NCI-H446 treated with DMSO at 0.1 percent for 48 hours (cell line): ENCODE results near the gene ELP2.
A peak's percentile ranks its signal among the peaks of the same experiment; 100 is the strongest.
"Not testable (repeated sequence)": the region's sequence is repeated elsewhere in the genome, so short reads cannot be mapped to it uniquely, and the experiment has no call there.

Experiments used
- DNase-seq: peaks from one replicate; lab custom pipeline; 2025; lab: John Stamatoyannopoulos, UW

Gene ELP2

GRCh38 chr18:36129300-36130038, at the start of gene ELP2, which contains the start of gene SLC39A6:
ELP2 (plus strand) TSS chr18:36129899; CDS start chr18:36129934, 35 bp downstream.
SLC39A6 (minus strand) TSS chr18:36129340; CDS start chr18:36127007, 2,333 bp downstream.
- DNase-seq, result peak; percentile 81

- DNase-seq, result not testable (repeated sequence)
These were observed 48.6 kb upstream of the ELP2 start for GRCh38 chr18:36081118-36081517.

GRCh38 chr18:36083729-36084128, 46.0 kb upstream of the ELP2 start:
- no peak for DNase-seq

- DNase-seq, result no peak
These were observed 44.5 kb upstream of the ELP2 start for GRCh38 chr18:36085195-36085594.

GRCh38 chr18:36086186-36086585, 43.5 kb upstream of the ELP2 start:
- no peak for DNase-seq

- no peak for DNase-seq
These were observed 41.4 kb upstream of the ELP2 start for GRCh38 chr18:36088256-36088655.

GRCh38 chr18:36089001-36089400, 40.7 kb upstream of the ELP2 start:
- DNase-seq, result no peak

- not testable (repeated sequence) for DNase-seq
These were observed 37.6 kb upstream of the ELP2 start for GRCh38 chr18:36092116-36092515.

GRCh38 chr18:36094431-36094830, 35.3 kb upstream of the ELP2 start:
- DNase-seq, result no peak

- peak; percentile 4 for DNase-seq
These were observed 33.7 kb upstream of the ELP2 start for GRCh38 chr18:36095936-36096519.

- DNase-seq, result no peak
These were observed 32.7 kb upstream of the ELP2 start for GRCh38 chr18:36096955-36097354.

GRCh38 chr18:36099311-36099710, 30.4 kb upstream of the ELP2 start:
- DNase-seq, result no peak

GRCh38 chr18:36101943-36102342, 27.8 kb upstream of the ELP2 start:
- no peak for DNase-seq

GRCh38 chr18:36104749-36105148, 24.9 kb upstream of the ELP2 start:
- DNase-seq, result no peak

- DNase-seq, result no peak
These were observed 22.2 kb upstream of the ELP2 start for GRCh38 chr18:36107477-36107876.

GRCh38 chr18:36108196-36108595, 21.5 kb upstream of the ELP2 start:
- no peak for DNase-seq

- DNase-seq, result no peak
These were observed 21.1 kb upstream of the ELP2 start for GRCh38 chr18:36108601-36109000.

- no peak for DNase-seq
These were observed 20.0 kb upstream of the ELP2 start for GRCh38 chr18:36109737-36110136.

- no peak for DNase-seq
These were observed 17.4 kb upstream of the ELP2 start for GRCh38 chr18:36112302-36112701.

GRCh38 chr18:36114251-36114650, 15.4 kb upstream of the ELP2 start:
- DNase-seq, result no peak

GRCh38 chr18:36114738-36115137, 15.0 kb upstream of the ELP2 start:
- no peak for DNase-seq

GRCh38 chr18:36116771-36117170, 12.9 kb upstream of the ELP2 start:
- not testable (repeated sequence) for DNase-seq

- DNase-seq, result no peak
These were observed 9.4 kb upstream of the ELP2 start for GRCh38 chr18:36120297-36120696.

GRCh38 chr18:36124841-36125240, 4.9 kb upstream of the ELP2 start:
- DNase-seq, result no peak
